ENCODE data around the gene UMODL1.

DNA sequence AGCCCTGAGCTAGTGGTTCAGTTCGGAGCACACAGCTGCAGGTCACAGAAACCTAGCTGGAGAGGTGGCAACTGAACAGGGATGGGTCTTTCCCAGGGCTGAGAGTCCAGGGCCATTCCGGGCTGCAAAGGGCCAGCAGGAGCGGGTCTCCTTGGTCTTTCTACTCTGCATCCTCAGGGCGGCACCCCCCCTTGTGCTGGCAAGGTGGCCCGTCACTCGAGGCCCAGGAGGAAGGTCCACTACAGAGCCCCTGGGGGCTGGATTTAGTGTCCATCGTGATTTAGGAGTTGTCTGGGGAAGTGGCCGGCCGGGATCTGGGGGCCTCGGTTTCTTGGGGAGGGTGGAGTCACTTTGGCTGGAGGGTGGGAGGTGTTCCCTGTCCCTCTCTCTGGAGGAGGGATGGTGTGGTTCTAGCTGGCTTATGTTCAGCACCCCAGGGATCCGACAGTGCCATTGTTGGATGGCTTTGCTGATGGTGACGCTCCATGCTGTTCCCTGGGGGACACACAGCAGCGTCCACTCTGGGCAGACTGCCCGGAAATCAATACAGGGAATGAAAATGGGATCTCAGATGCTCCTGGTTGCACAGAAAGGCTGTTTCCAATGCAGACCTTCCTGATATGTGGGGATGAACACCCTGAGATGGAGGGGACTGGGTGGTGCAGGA lies 64.4 kb downstream of the UMODL1 start:
- TF ChIP-seq POLR2A (IDR thresholded peaks at IDR 0.05): no peak
- TF ChIP-seq, protein P1, sequence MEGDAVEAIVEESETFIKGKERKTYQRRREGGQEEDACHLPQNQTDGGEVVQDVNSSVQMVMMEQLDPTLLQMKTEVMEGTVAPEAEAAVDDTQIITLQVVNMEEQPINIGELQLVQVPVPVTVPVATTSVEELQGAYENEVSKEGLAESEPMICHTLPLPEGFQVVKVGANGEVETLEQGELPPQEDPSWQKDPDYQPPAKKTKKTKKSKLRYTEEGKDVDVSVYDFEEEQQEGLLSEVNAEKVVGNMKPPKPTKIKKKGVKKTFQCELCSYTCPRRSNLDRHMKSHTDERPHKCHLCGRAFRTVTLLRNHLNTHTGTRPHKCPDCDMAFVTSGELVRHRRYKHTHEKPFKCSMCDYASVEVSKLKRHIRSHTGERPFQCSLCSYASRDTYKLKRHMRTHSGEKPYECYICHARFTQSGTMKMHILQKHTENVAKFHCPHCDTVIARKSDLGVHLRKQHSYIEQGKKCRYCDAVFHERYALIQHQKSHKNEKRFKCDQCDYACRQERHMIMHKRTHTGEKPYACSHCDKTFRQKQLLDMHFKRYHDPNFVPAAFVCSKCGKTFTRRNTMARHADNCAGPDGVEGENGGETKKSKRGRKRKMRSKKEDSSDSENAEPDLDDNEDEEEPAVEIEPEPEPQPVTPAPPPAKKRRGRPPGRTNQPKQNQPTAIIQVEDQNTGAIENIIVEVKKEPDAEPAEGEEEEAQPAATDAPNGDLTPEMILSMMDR (IDR thresholded peaks at IDR 0.05): no peak

All from suprapubic skin (tissue), 3 donors.